Chondrocyte (in vitro differentiated cells): ENCODE data around the gene ADO. TPM values are rescaled to one million over a fixed set of nuclear protein-coding genes. Genes with fewer than 3 reads are reported as not detected.

ENCODE experiments used
- DNase-seq: peaks from one replicate; pipeline ENCODE4 v3.0.0; 2021; ENCODE audit warnings: mixed read lengths, low spot score
- H3K27ac Mint-ChIP-seq: one replicate; pipeline ENCODE4 v1.8.0; 2021; ENCODE audit warnings: mild to moderate bottlenecking, moderate library complexity, mixed read lengths; ENCODE audit not compliant: unreplicated experiment
- H3K27me3 Mint-ChIP-seq: 2 replicates; pipeline ENCODE4 v1.8.0; 2021; ENCODE audit warnings: low read depth, mixed read lengths
- H3K36me3 Mint-ChIP-seq: 2 replicates; pipeline ENCODE4 v1.8.0; 2021; ENCODE audit warnings: low read depth, mixed read lengths
- H3K4me1 Mint-ChIP-seq: 2 replicates; pipeline ENCODE4 v1.8.0; 2021; ENCODE audit warnings: low read depth, mild to moderate bottlenecking, mixed read lengths
- H3K4me3 Mint-ChIP-seq: one replicate; pipeline ENCODE4 v1.8.0; 2021; ENCODE audit warnings: mild to moderate bottlenecking, moderate library complexity, mixed read lengths; ENCODE audit not compliant: unreplicated experiment
- H3K9me3 Mint-ChIP-seq: 2 replicates; pipeline ENCODE4 v1.8.0; 2021; ENCODE audit warnings: low read depth, mixed read lengths
- CTCF ChIP-seq: fragments of 200-600 bp; sonication (generic); IDR thresholded peaks from 2 replicates; pipeline ENCODE4 v1.5.0; 2021; ENCODE audit warnings: antibody characterized with exemption, mild to moderate bottlenecking, moderate library complexity
- total RNA-seq: library from RNA; stranded (reverse); gene quantifications from 3 replicates; pipeline ENCODE4 v1.2.1, GENCODE V29; 2021

The ADO gene
- total RNA-seq, 1 donor from 2014 or later: 29.1 TPM

GRCh38 chr10:62795100-62795499 is 9.4 kb upstream of the ADO start:
- DNase-seq: no peak
- peak overlapping the region; percentile 84 for H3K27ac Mint-ChIP-seq

GRCh38 chr10:62795762-62796161 is 8.8 kb upstream of the ADO start:
- H3K4me1 Mint-ChIP-seq: peaks cover 51% of the 10 kb centered on the region
- H3K27me3 Mint-ChIP-seq: no peaks in the 10 kb centered on the region
- H3K36me3 Mint-ChIP-seq: no peaks in the 10 kb centered on the region
- TF ChIP-seq CTCF: no peak
- DNase-seq: no peak
- peak overlapping the region; percentile 7 for H3K27ac Mint-ChIP-seq
- no peaks in the 10 kb centered on the region for H3K9me3 Mint-ChIP-seq
- no peak overlapping the region for H3K4me3 Mint-ChIP-seq

More at GRCh38 chr10:62795100-62795499, 9.4 kb upstream of the ADO start:
- H3K27me3 Mint-ChIP-seq: no peaks in the 10 kb centered on the region
- TF ChIP-seq CTCF: no peak
- no peaks in the 10 kb centered on the region for H3K36me3 Mint-ChIP-seq
- no peaks in the 10 kb centered on the region for H3K9me3 Mint-ChIP-seq
- H3K4me1 Mint-ChIP-seq: peaks cover 58% of the 10 kb centered on the region
- no peak overlapping the region for H3K4me3 Mint-ChIP-seq

- no peak for TF ChIP-seq CTCF
- Mint-ChIP-seq H3K9me3 (no peaks in the 10 kb centered on the region), H3K27me3 (no peaks in the 10 kb centered on the region), H3K27ac (no peak overlapping the region), H3K4me3 (no peak overlapping the region), H3K36me3 (no peaks in the 10 kb centered on the region), H3K4me1 (peaks cover 40% of the 10 kb centered on the region)
- no peak for DNase-seq
Observed at GRCh38 chr10:62796896-62797295, 7.6 kb upstream of the ADO start.

GRCh38 chr10:62801871-62802270 is 2.6 kb upstream of the ADO start:
- Mint-ChIP-seq H3K4me1 (peaks cover 17% of the 10 kb centered on the region), H3K27ac (no peak overlapping the region), H3K27me3 (no peaks in the 10 kb centered on the region), H3K36me3 (no peaks in the 10 kb centered on the region), H3K4me3 (no peak overlapping the region), H3K9me3 (no peaks in the 10 kb centered on the region)
- no peak for DNase-seq
- no peak for TF ChIP-seq CTCF

- Mint-ChIP-seq H3K27ac (peak overlapping the region; percentile 99), H3K27me3 (no peaks in the 10 kb centered on the region), H3K4me3 (peak overlapping the region; percentile 90), H3K9me3 (no peaks in the 10 kb centered on the region), H3K36me3 (no peaks in the 10 kb centered on the region), H3K4me1 (peaks cover 37% of the 10 kb centered on the region)
- DNase-seq: no peak
- peak; percentile 12 for TF ChIP-seq CTCF
Observed at GRCh38 chr10:62803724-62804355, 680 bp upstream of the ADO start.
